GM12878 (cell line): ENCODE data around the gene PLA2G15. TPM values are rescaled to one million over a fixed set of nuclear protein-coding genes. Genes with fewer than 3 reads are reported as not detected.

Source experiments
- ASH2L ChIP-seq: fragments of 300-600, 200-600 bp; sonication (generic); IDR thresholded peaks from 2 replicates; pipeline ENCODE4 v1.6.1; 2017; ENCODE audit warnings: low read depth, mild to moderate bottlenecking, borderline replicate concordance
- CHD4 ChIP-seq: fragments of 200-600 bp; sonication (generic); IDR thresholded peaks from 2 replicates; pipeline ENCODE4 v1.6.1; 2016; ENCODE audit warnings: mild to moderate bottlenecking
- EED ChIP-seq: sonication (generic); IDR thresholded peaks from 2 replicates; pipeline ENCODE4 v1.6.1; 2016; ENCODE audit warnings: antibody characterized with exemption, low read depth
- HDGF ChIP-seq: fragments of 450-650 bp; IDR thresholded peaks from 2 replicates; pipeline ENCODE4 v1.6.1; 2016; ENCODE audit warnings: antibody characterized with exemption
- KLF5 ChIP-seq: fragments of 450-650 bp; IDR thresholded peaks from 2 replicates; pipeline ENCODE4 v1.6.1; 2014; ENCODE audit warnings: mild to moderate bottlenecking; ENCODE audit not compliant: partially characterized antibody
- NR2F1 ChIP-seq: fragments of 450-650 bp; conservative IDR thresholded peaks from 2 replicates; pipeline ENCODE4 v1.6.1; 2017; ENCODE audit warnings: mild to moderate bottlenecking
- POU2F2 ChIP-seq: IDR thresholded peaks from 3 replicates; pipeline ENCODE4 v1.6.1; 2011; ENCODE audit warnings: low read depth, mild to moderate bottlenecking, low read length, borderline replicate concordance
- RELB ChIP-seq: fragments of 450-650 bp; IDR thresholded peaks from 2 replicates; pipeline ENCODE4 v1.6.1; 2017; ENCODE audit warnings: low read depth, mild to moderate bottlenecking, moderate library complexity
- SREBF1 ChIP-seq: IDR thresholded peaks from 2 replicates; pipeline ENCODE4 v1.6.1; 2012; ENCODE audit warnings: mild to moderate bottlenecking, low read length
- STAT3 ChIP-seq: IDR thresholded peaks from 2 replicates; pipeline ENCODE4 v1.6.1; 2011; ENCODE audit warnings: low read depth, low read length, improper control_type of control experiment
- USF2 ChIP-seq: IDR thresholded peaks from 2 replicates; pipeline ENCODE4 v1.6.1; 2011; ENCODE audit warnings: low read depth, low read length, improper control_type of control experiment, borderline replicate concordance
- ZBED1 ChIP-seq: IDR thresholded peaks from 2 replicates; pipeline ENCODE4 v1.6.1; 2016; ENCODE audit warnings: borderline replicate concordance
- ZBTB4 ChIP-seq: fragments of 450-650 bp; formaldehyde crosslinking; IDR thresholded peaks from 2 replicates; pipeline ENCODE4 v1.4.0; 2022; ENCODE audit warnings: mild to moderate bottlenecking, moderate library complexity
- polyA plus RNA-seq, 11 experiments: library from polyadenylated mRNA; depleted of rRNA in 4 of 11; unstranded in 6 of 11; stranded (reverse) in 5 of 11; fragments of >200 nt; fragmentation: Nextera tagmentation in 4 of 11; fragmentation: Illumina TruSeq in 1 of 11; extraction: Ambion mirVana in 4 of 11; extraction: Trizol in 1 of 11; gene quantifications; 1 replicate in 1 of 11; 2 replicates in 10 of 11; pipeline versions ENCODE4 v1.2.1 to v1.2.3, GENCODE V29; 2011 to 2016; ENCODE audit warnings: inconsistent platforms in 2 of 11, missing spikeins in 2 of 11, low read depth in 1 of 11
- total RNA-seq, 4 experiments: library from RNA; depleted of rRNA in 3 of 4; stranded (reverse); fragments of >200 nt in 3 of 4; fragmentation: Illumina TruSeq in 1 of 4; extraction: Trizol in 1 of 4; gene quantifications; 2 replicates each; pipeline versions ENCODE4 v1.2.1 to v1.2.3, GENCODE V29; 2013 to 2021
- TF ChIP-seq, protein P1 (sequence below): fragments of 450-650 bp; formaldehyde crosslinking; IDR thresholded peaks from 2 replicates; pipeline ENCODE4 v1.5.0; 2022; ENCODE audit warnings: mild to moderate bottlenecking, missing genetic modification characterization
- TF ChIP-seq, protein P2 (sequence below), 3 experiments: IDR thresholded peaks in 2 of 3; conservative IDR thresholded peaks in 1 of 3; 2 replicates each; pipeline ENCODE4 v1.5.1; 2011; ENCODE audit warnings: low read depth in 3 of 3, low read length in 3 of 3, mild to moderate bottlenecking in 3 of 3, control low read depth in 2 of 3, moderate library complexity in 2 of 3, inconsistent platforms in 1 of 3, mixed read lengths in 1 of 3; ENCODE audit not compliant: control insufficient read depth in 2 of 3, insufficient read depth in 1 of 3; ENCODE audit errors: extremely low read depth in 1 of 3

The PLA2G15 gene
- total and polyA plus RNA-seq, 10 of the 15 experiments (the other 5 are each of a cell fraction or from before 2014, with no cell fraction given): 0.31 to 9.4 (median 6.8) TPM

- TF ChIP-seq ZBED1: peak; percentile 95
- TF ChIP-seq CHD4: no peak
- TF ChIP-seq RELB: no peak
- no peak for TF ChIP-seq STAT3
- TF ChIP-seq, protein P1, sequence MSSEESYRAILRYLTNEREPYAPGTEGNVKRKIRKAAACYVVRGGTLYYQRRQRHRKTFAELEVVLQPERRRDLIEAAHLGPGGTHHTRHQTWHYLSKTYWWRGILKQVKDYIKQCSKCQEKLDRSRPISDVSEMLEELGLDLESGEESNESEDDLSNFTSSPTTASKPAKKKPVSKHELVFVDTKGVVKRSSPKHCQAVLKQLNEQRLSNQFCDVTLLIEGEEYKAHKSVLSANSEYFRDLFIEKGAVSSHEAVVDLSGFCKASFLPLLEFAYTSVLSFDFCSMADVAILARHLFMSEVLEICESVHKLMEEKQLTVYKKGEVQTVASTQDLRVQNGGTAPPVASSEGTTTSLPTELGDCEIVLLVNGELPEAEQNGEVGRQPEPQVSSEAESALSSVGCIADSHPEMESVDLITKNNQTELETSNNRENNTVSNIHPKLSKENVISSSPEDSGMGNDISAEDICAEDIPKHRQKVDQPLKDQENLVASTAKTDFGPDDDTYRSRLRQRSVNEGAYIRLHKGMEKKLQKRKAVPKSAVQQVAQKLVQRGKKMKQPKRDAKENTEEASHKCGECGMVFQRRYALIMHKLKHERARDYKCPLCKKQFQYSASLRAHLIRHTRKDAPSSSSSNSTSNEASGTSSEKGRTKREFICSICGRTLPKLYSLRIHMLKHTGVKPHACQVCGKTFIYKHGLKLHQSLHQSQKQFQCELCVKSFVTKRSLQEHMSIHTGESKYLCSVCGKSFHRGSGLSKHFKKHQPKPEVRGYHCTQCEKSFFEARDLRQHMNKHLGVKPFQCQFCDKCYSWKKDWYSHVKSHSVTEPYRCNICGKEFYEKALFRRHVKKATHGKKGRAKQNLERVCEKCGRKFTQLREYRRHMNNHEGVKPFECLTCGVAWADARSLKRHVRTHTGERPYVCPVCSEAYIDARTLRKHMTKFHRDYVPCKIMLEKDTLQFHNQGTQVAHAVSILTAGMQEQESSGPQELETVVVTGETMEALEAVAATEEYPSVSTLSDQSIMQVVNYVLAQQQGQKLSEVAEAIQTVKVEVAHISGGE: no peak
- peak; percentile 51; the same call in 1 of the 3 replicates for TF ChIP-seq POU2F2
- peak; percentile 58 for TF ChIP-seq EED
- TF ChIP-seq USF2: no peak
- no peak for TF ChIP-seq KLF5
- no peak for TF ChIP-seq ZBTB4 (CRISPR knock-in tag)
- peak; percentile 88; the same call in 1 of the 2 replicates for TF ChIP-seq HDGF
- no peak for TF ChIP-seq SREBF1
- TF ChIP-seq NR2F1: peak; percentile 75
- TF ChIP-seq, protein P2, sequence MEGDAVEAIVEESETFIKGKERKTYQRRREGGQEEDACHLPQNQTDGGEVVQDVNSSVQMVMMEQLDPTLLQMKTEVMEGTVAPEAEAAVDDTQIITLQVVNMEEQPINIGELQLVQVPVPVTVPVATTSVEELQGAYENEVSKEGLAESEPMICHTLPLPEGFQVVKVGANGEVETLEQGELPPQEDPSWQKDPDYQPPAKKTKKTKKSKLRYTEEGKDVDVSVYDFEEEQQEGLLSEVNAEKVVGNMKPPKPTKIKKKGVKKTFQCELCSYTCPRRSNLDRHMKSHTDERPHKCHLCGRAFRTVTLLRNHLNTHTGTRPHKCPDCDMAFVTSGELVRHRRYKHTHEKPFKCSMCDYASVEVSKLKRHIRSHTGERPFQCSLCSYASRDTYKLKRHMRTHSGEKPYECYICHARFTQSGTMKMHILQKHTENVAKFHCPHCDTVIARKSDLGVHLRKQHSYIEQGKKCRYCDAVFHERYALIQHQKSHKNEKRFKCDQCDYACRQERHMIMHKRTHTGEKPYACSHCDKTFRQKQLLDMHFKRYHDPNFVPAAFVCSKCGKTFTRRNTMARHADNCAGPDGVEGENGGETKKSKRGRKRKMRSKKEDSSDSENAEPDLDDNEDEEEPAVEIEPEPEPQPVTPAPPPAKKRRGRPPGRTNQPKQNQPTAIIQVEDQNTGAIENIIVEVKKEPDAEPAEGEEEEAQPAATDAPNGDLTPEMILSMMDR (IDR thresholded peaks at IDR 0.05 in 2 of 3, conservative IDR thresholded peaks at IDR 0.05 in 1 of 3; ENCODE audit: control insufficient read depth in 2 of 3, extremely low read depth in 1 of 3, insufficient read depth in 1 of 3, low read depth in 3 of 3, low read length in 3 of 3): peak; percentile 77 to 85 (median 81); a peak in 5 of 6 replicates
- no peak; the same call in 1 of the 2 replicates for TF ChIP-seq ASH2L
These were observed 19.2 kb downstream of the PLA2G15 start, which contains the start of gene SLC7A6 (continued) for GRCh38 chr16:68264128-68265077.
